NB4 (cell line): ENCODE results near the gene GSG1L2.

Source experiments
- MAX ChIP-seq: IDR thresholded peaks from 2 replicates; pipeline ENCODE4 v1.6.1; 2011; ENCODE audit warnings: low read depth, low read length
- MYC ChIP-seq: IDR thresholded peaks from 2 replicates; pipeline ENCODE4 v1.6.1; 2011; ENCODE audit warnings: low read depth, low read length
- POLR2A ChIP-seq: IDR thresholded peaks from 2 replicates; pipeline ENCODE4 v1.6.1; 2011; ENCODE audit warnings: mild to moderate bottlenecking; ENCODE audit not compliant: insufficient read length; ENCODE audit errors: extremely low read depth
- TF ChIP-seq, protein P1 (sequence below): IDR thresholded peaks from one replicate; pipeline ENCODE4 v1.5.1; 2012; ENCODE audit warnings: low read depth, low read length

DNA sequence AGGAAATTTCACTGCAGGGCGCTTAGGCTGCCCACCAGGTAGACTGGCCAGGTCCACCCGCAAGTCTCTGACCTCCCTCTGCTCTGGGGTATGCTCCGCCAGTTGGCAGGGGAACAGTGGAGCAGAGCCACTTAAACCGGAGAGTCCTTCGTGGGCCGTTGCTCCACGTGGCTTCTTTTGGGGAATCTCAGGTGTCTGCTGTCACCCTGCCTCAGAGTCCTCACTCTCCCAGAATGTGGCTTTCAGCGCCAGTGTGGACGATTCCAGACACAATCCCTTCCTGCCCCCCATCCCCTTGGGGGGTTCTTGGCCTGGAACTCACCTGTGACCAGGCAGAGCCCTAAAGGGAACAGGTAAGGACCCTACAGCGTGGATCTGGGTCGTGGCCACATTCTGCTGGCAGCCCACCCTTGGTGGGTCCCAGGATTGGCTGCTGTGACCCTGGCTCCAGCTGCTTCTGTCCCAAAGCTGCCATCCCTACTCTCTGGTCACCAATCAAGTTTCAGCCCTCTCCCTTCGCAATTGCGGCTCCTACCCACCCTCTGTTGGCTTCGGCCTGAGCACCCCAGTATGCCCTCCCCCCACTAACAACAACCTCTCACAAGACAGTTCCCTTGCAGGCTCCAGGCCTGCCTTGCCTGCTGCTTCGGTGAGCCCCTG, 52.7 kb downstream of the GSG1L2 start:
- TF ChIP-seq, protein P1, sequence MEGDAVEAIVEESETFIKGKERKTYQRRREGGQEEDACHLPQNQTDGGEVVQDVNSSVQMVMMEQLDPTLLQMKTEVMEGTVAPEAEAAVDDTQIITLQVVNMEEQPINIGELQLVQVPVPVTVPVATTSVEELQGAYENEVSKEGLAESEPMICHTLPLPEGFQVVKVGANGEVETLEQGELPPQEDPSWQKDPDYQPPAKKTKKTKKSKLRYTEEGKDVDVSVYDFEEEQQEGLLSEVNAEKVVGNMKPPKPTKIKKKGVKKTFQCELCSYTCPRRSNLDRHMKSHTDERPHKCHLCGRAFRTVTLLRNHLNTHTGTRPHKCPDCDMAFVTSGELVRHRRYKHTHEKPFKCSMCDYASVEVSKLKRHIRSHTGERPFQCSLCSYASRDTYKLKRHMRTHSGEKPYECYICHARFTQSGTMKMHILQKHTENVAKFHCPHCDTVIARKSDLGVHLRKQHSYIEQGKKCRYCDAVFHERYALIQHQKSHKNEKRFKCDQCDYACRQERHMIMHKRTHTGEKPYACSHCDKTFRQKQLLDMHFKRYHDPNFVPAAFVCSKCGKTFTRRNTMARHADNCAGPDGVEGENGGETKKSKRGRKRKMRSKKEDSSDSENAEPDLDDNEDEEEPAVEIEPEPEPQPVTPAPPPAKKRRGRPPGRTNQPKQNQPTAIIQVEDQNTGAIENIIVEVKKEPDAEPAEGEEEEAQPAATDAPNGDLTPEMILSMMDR: no peak
- TF ChIP-seq MAX: no peak
- TF ChIP-seq POLR2A: no peak
- no peak for TF ChIP-seq MYC
